Nephron progenitor cell (in vitro differentiated cells): Measurements from ENCODE around the gene CRADD.

ENCODE experiments used
- DNase-seq: peaks from one replicate; pipeline ENCODE4 v3.0.0; 2021
- H3K27ac Mint-ChIP-seq: 2 replicates; pipeline ENCODE4 v1.8.0; 2021; ENCODE audit warnings: mild to moderate bottlenecking, moderate library complexity, mixed read lengths
- H3K27me3 Mint-ChIP-seq: 2 replicates; pipeline ENCODE4 v1.8.0; 2021; ENCODE audit warnings: mild to moderate bottlenecking, low read depth, mixed read lengths; ENCODE audit not compliant: poor library complexity
- H3K36me3 Mint-ChIP-seq: 2 replicates; pipeline ENCODE4 v1.8.0; 2021; ENCODE audit warnings: low read depth, mixed read lengths
- H3K4me1 Mint-ChIP-seq: 2 replicates; pipeline ENCODE4 v1.8.0; 2021; ENCODE audit warnings: mixed read lengths
- H3K4me3 Mint-ChIP-seq: 2 replicates; pipeline ENCODE4 v1.8.0; 2021; ENCODE audit warnings: mild to moderate bottlenecking, moderate library complexity, mixed read lengths
- H3K9me3 Mint-ChIP-seq: 2 replicates; pipeline ENCODE4 v1.8.0; 2021; ENCODE audit warnings: mild to moderate bottlenecking, moderate library complexity, mixed read lengths
- TF ChIP-seq, protein P1 (sequence below): fragments of 200-600 bp; sonication (generic); IDR thresholded peaks from 2 replicates; pipeline ENCODE4 v1.5.0; 2021; ENCODE audit warnings: antibody characterized with exemption

The CRADD gene

DNA sequence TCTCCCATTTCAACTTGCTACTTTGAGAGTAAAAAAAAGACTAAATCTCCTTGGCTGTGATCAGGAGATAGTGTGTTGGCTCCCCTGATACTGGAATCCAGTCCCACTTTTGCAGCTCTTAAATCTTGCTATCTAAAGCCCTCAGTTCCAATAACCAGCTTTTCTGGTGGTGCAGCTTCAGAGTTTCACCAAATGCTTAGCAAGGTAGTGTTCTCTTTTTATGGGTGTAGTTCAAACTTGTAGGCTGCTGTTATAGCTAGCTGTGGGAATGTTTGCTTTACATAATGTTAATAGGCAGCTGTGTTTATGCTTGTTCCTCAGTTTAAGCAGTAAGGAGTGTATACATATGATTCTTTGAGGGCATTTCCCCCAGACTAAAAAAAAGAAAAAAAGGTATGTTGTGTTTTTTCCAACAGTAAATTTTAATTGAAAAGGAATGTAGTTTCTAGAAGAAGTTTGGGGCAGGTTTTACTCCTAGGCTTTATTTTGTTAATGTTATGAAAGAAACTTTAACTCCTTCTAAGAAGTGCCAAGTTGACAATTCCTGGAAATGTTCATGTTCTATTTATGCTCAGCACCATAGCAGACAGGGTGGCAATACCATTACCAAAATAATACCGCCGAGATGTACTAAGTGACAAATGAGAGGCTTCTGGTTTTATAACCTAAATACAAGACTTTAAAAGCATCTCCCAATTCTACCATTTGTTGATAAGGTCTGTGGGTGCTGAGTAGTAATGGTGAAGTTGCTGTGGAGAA, 12.1 kb downstream of the CRADD start:
- DNase-seq: no peak
- H3K36me3 Mint-ChIP-seq: no peaks in the 10 kb centered on the region
- peaks cover 3% of the 10 kb centered on the region for H3K27me3 Mint-ChIP-seq
- TF ChIP-seq, protein P1, sequence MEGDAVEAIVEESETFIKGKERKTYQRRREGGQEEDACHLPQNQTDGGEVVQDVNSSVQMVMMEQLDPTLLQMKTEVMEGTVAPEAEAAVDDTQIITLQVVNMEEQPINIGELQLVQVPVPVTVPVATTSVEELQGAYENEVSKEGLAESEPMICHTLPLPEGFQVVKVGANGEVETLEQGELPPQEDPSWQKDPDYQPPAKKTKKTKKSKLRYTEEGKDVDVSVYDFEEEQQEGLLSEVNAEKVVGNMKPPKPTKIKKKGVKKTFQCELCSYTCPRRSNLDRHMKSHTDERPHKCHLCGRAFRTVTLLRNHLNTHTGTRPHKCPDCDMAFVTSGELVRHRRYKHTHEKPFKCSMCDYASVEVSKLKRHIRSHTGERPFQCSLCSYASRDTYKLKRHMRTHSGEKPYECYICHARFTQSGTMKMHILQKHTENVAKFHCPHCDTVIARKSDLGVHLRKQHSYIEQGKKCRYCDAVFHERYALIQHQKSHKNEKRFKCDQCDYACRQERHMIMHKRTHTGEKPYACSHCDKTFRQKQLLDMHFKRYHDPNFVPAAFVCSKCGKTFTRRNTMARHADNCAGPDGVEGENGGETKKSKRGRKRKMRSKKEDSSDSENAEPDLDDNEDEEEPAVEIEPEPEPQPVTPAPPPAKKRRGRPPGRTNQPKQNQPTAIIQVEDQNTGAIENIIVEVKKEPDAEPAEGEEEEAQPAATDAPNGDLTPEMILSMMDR: no peak
- no peak overlapping the region for H3K4me3 Mint-ChIP-seq
- peaks cover 14% of the 10 kb centered on the region for H3K9me3 Mint-ChIP-seq
- no peak overlapping the region for H3K27ac Mint-ChIP-seq
- H3K4me1 Mint-ChIP-seq: peaks cover 22% of the 10 kb centered on the region

DNA sequence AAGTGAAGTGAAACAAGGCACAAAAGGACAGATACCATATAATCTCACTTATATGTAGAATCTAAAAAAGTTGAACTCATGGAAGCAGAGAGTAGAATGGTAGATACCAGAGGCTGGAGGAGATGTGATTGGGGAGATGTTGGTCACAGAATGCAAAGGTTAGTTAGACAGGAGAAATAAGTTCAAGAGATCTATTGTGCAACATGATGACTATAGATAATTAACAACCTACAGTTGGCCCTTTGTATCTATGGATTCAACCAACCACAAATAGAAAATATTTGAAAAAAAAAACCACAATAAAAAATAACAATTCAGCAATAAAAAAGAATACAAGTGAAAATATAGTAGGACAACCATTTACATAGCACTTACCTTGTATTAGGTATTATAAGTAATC, 19.3 kb downstream of the CRADD start:
- H3K4me3 Mint-ChIP-seq: no peak overlapping the region
- no peak for DNase-seq
- TF ChIP-seq, protein P1: no peak
- peaks cover 23% of the 10 kb centered on the region for H3K9me3 Mint-ChIP-seq
- H3K4me1 Mint-ChIP-seq: peaks cover 17% of the 10 kb centered on the region
- no peaks in the 10 kb centered on the region for H3K36me3 Mint-ChIP-seq
- no peak overlapping the region for H3K27ac Mint-ChIP-seq
- peaks cover under 1% of the 10 kb centered on the region for H3K27me3 Mint-ChIP-seq

DNA sequence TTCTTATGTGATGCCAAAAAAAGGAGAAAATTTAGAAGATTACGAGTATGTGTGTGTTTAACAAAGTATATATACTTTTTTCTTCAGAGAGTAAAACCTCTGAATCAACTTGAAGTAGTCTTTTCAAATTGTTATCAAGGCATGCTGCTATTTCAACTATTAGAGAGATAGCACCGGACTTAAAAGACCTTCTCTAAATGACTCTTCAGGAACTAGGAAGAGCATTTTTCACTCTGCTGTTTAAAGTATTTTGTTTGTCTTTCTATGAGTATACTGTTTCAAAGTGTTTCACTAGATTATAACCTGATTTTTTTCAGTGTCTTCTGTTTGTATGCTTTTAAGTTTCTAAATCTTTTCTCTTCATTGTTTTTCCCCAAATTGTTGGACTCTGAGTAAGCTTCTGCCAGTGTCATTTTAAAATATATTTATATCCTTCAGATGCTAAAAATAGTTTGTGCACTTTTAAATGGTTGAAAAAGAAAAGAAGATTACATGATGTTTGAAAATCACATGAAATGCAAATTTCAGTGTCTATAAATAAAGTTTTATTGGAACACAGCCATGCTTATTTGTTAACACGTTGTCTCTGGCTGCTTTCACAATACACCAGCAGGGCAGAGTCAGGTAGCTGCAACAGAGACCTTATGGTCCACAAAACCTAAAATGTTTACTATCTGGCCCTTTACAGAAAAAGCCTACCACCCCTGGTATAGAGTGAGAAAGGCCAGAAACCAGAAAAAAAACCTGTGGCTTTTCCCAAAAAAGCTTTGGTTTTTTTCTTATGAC, 21.3 kb downstream of the CRADD start:
- Mint-ChIP-seq H3K4me1 (peaks cover 17% of the 10 kb centered on the region), H3K4me3 (no peak overlapping the region), H3K36me3 (no peaks in the 10 kb centered on the region), H3K27ac (no peak overlapping the region), H3K9me3 (peaks cover 17% of the 10 kb centered on the region), H3K27me3 (no peaks in the 10 kb centered on the region)
- TF ChIP-seq, protein P1: no peak
- no peak for DNase-seq

DNA sequence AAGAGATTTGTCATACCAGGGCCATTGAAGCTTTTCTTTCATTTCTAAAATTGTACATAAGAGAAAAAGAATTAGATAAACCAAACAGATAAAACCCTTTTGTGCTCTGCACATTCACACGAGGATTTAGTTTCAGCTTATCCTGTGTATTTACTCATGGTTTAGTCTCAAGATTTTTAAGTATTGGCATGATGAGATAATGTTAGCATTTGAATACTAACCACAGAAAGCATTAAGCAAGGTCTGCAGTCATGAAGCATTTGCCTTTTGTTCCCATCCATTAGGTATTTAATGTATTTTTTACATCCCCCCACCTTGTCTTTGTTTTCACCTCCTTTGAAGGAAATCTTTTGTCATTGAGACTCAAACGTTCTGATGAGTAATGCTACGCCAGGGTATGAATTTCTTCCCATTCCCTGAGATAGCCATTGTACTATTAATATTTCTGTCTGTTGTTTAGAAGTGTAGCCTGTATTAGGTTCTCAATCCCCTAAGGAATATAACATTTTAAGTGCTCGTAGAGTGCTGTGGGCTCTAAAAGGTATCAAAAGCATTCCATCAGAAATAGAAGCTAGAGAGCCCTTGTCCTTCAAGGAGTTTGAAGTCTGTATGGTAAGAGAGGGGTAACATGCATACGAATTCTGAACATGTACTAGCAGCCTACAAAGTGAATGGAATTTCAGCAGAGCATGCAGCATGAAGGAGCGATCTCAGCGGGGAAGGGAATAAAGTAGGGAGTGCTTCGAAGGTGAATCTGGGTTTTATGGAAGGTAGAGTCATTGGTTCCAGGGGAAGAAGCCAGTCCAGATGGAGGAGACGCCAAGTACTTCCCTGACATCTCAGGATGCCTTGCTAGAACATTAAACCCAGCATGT, 22.3 kb downstream of the CRADD start:
- Mint-ChIP-seq H3K27ac (no peak overlapping the region), H3K4me3 (no peak overlapping the region)
- TF ChIP-seq, protein P1: no peak

DNA sequence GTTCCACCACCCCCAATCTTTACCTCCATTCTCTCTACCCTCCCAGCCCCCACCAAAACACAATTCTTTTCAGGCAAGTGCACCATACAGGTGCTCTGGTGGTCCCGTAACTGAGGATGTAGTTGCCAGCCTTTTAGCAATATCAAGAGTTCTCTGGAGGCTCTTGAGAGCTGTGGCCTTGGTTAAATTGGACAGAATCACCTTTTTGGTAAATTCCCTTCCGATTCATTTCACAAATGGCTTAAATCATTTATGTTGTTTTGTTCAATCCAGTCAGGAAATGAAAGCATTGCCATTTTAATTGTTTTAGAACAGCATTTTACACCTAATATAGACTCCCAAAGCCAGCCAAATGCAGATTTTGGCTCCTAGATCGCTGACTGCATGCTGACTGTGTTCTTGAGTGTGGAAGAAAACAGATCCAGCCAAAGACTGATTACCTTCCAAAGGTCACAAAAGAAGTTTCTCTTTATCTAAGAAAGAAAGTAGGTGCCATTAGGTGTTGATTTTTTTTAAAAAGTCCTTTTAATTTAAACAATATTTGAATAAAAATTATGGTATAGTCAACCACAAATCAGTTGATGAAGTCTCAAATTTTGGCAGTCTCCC, 25.6 kb downstream of the CRADD start:
- Mint-ChIP-seq H3K27ac (no peak overlapping the region), H3K9me3 (no peaks in the 10 kb centered on the region), H3K4me1 (peaks cover 21% of the 10 kb centered on the region), H3K27me3 (peaks cover 4% of the 10 kb centered on the region), H3K4me3 (no peak overlapping the region), H3K36me3 (no peaks in the 10 kb centered on the region)
- TF ChIP-seq, protein P1: no peak
- no peak for DNase-seq

More for the DNA sequence above, 22.3 kb downstream of the CRADD start:
- peaks cover 7% of the 10 kb centered on the region for H3K9me3 Mint-ChIP-seq
- peaks cover 17% of the 10 kb centered on the region for H3K4me1 Mint-ChIP-seq
- DNase-seq: no peak
- no peaks in the 10 kb centered on the region for H3K27me3 Mint-ChIP-seq
- no peaks in the 10 kb centered on the region for H3K36me3 Mint-ChIP-seq
